ENCODE data around the gene OPRD1.

OPRD1 gene

GRCh38 chr1:28807046-28807445, 4.9 kb upstream of the OPRD1 start:
- TF ChIP-seq EZH2phosphoT487 (IDR thresholded peaks at IDR 0.05; ENCODE audit: borderline replicate concordance) (no peak), CTCF (conservative IDR thresholded peaks at IDR 0.05; ENCODE audit: low read length) (no peak)

GRCh38 chr1:28807986-28808385, 4.0 kb upstream of the OPRD1 start:
- TF ChIP-seq CTCF (conservative IDR thresholded peaks at IDR 0.05; ENCODE audit: low read length): no peak
- TF ChIP-seq EZH2phosphoT487 (IDR thresholded peaks at IDR 0.05; ENCODE audit: borderline replicate concordance): no peak
- no peaks in the 10 kb centered on the region for H3K4me1 ChIP-seq (ENCODE audit: insufficient read depth, low read length, poor library complexity, severe bottlenecking)
- no peaks in the 10 kb centered on the region for H3F3A ChIP-seq (ENCODE audit: low read depth)
- no peaks in the 10 kb centered on the region for H4K20me1 ChIP-seq (ENCODE audit: insufficient read depth, low read length, poor library complexity, severe bottlenecking)
- H3K36me3 ChIP-seq (ENCODE audit: insufficient read depth, low read length): no peaks in the 10 kb centered on the region
- no peaks in the 10 kb centered on the region for H3K9me3 ChIP-seq (ENCODE audit: insufficient read depth, low read depth, low read length)
- H3K4me2 ChIP-seq (ENCODE audit: low read depth, low read length, poor library complexity, severe bottlenecking): no peak overlapping the region
- no peaks in the 10 kb centered on the region for H3K27me3 ChIP-seq (ENCODE audit: insufficient read depth, low read length, poor library complexity, severe bottlenecking)
- no peaks in the 10 kb centered on the region for H3K79me2 ChIP-seq (ENCODE audit: insufficient read depth, low read length)
- H3K9ac ChIP-seq (ENCODE audit: low read depth, low read length, poor library complexity, severe bottlenecking): no peak overlapping the region
- no peaks in the 10 kb centered on the region for H3K9me2 ChIP-seq (replicated peaks; ENCODE audit: low read depth, low read length)
- no peak overlapping the region for H3K4me3 ChIP-seq (ENCODE audit: low read length, poor library complexity, severe bottlenecking)
- no peak overlapping the region for H2AFZ ChIP-seq (ENCODE audit: low read length)

More at GRCh38 chr1:28807046-28807445, 4.9 kb upstream of the OPRD1 start:
- Histone ChIP-seq H2AFZ (ENCODE audit: low read length) (no peak overlapping the region), H3K4me1 (ENCODE audit: insufficient read depth, low read length, poor library complexity, severe bottlenecking) (no peaks in the 10 kb centered on the region), H3K27me3 (ENCODE audit: insufficient read depth, low read length, poor library complexity, severe bottlenecking) (no peaks in the 10 kb centered on the region), H3K9ac (ENCODE audit: low read depth, low read length, poor library complexity, severe bottlenecking) (no peak overlapping the region), H3K36me3 (ENCODE audit: insufficient read depth, low read length) (no peaks in the 10 kb centered on the region), H3K9me2 (replicated peaks; ENCODE audit: low read depth, low read length) (no peaks in the 10 kb centered on the region), H3K79me2 (ENCODE audit: insufficient read depth, low read length) (no peaks in the 10 kb centered on the region), H3K9me3 (ENCODE audit: insufficient read depth, low read depth, low read length) (no peaks in the 10 kb centered on the region), H3F3A (ENCODE audit: low read depth) (no peaks in the 10 kb centered on the region), H3K4me2 (ENCODE audit: low read depth, low read length, poor library complexity, severe bottlenecking) (no peak overlapping the region), H3K4me3 (ENCODE audit: low read length, poor library complexity, severe bottlenecking) (no peak overlapping the region), H4K20me1 (ENCODE audit: insufficient read depth, low read length, poor library complexity, severe bottlenecking) (no peaks in the 10 kb centered on the region)

GRCh38 chr1:28811369-28811765, 603 bp upstream of the OPRD1 start:
- no peak overlapping the region for H3K4me2 ChIP-seq (ENCODE audit: low read depth, low read length, poor library complexity, severe bottlenecking)
- H3K9me2 ChIP-seq (replicated peaks; ENCODE audit: low read depth, low read length): no peaks in the 10 kb centered on the region
- no peaks in the 10 kb centered on the region for H3F3A ChIP-seq (ENCODE audit: low read depth)
- no peaks in the 10 kb centered on the region for H4K20me1 ChIP-seq (ENCODE audit: insufficient read depth, low read length, poor library complexity, severe bottlenecking)
- no peaks in the 10 kb centered on the region for H3K27me3 ChIP-seq (ENCODE audit: insufficient read depth, low read length, poor library complexity, severe bottlenecking)
- no peaks in the 10 kb centered on the region for H3K9me3 ChIP-seq (ENCODE audit: insufficient read depth, low read depth, low read length)
- TF ChIP-seq EZH2phosphoT487 (IDR thresholded peaks at IDR 0.05; ENCODE audit: borderline replicate concordance): no peak
- no peak for TF ChIP-seq CTCF (conservative IDR thresholded peaks at IDR 0.05; ENCODE audit: low read length)
- H3K4me3 ChIP-seq (ENCODE audit: low read length, poor library complexity, severe bottlenecking): no peak overlapping the region
- no peak overlapping the region for H2AFZ ChIP-seq (ENCODE audit: low read length)
- H3K36me3 ChIP-seq (ENCODE audit: insufficient read depth, low read length): no peaks in the 10 kb centered on the region
- no peak overlapping the region for H3K9ac ChIP-seq (ENCODE audit: low read depth, low read length, poor library complexity, severe bottlenecking)
- no peaks in the 10 kb centered on the region for H3K79me2 ChIP-seq (ENCODE audit: insufficient read depth, low read length)
- H3K4me1 ChIP-seq (ENCODE audit: insufficient read depth, low read length, poor library complexity, severe bottlenecking): peaks cover 14% of the 10 kb centered on the region

Measured in Loucy (cell line).